Measurements from ENCODE around the gene ELAC2.

ELAC2 gene

DNA sequence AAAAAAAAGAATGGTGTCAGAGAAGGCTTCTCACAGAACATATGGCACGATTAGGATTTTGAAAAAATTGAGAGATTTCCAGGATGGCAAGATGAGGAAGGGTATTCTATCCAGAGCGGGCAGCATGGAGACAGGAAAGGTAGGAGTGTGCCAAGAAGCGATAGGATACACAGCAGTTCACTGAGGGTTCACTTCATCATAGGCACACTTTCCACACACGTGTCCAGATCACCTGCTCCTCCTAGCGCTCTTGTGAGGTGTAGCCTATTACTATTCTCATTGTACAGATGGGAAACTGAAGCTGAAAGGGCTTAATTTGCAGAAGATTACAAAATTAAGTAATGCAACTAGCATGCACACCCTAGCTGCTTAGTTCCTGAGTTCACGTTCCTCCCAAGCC is 6.2 kb upstream of the ELAC2 start:
- DNase-seq (ENCODE audit: low spot score), result no peak

DNA sequence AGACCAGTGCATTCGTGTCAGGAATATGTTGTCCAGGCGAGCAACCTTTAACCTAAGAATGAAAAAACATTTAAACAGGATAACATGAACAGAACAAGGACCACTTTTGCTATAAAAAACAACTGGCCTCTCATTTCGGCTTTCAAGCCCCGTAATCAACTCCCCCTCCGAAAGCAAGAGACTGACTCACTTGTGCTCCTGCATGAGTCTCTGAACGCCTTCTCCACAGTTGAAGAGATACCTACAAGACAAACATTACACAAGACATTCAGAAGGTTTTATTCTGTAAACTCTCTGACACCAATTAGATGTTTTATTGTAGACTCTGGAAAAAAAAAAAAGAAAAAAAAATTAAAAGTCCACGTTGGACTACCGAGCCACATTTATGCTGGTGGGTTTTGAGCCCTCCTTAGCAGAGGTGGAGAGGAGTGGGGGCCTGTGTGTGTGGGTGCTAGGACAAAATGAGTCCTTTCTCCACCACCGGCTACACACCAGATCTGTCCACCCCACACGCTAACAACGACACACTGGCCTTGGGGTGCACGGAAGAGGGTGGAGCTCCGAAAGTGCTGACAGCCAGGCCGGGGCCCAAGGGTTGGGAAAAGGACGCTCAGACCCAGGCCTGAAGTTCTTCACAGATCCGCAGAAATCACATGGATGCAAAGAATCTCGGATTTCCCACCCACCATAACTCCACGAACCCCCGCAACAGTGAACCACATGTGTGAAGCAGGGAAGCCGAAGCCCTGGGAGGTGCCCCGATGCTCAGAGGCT is 759 bp downstream of the ELAC2 start:
- no peak for DNase-seq (ENCODE audit: low spot score)

DNA sequence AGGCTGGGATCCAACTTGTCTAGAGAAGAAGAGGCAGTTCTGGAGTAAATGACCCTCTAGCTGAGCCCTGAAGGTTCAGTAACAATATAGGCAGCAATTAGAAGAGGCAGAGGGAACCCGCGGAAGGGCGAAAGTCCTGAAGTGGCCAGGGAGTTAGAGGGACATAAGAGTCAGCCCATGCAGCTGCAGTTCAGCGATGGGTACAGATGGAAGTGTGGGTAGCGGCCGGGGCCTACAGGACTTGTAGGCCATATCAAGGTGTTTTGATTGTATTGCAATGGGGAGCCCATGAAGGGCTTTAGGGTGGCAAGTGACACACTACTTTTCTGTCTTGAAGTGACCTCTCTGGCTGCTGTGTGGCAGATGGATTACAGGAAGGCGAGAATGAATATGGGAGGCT is 3.0 kb downstream of the ELAC2 start:
- no peak for DNase-seq (ENCODE audit: low spot score)

DNA sequence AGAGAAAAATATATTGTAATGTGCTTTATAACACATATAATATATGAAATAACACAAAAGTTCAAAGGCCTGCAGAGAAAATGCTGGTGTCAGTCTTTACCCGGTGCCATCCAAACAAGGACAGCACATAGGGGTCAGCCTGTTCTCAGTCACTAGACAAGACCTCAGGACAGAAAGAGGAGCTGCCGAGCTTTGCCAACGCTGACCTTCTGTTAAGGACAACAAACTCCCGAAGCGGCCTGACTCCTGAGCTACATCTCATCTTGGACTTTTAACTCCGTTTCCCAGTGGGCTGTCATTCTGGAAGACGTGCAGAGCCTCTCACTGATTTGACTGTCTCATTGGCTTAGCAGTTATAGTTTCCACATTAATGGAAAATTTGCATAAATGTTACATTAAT is 6.9 kb downstream of the ELAC2 start:
- DNase-seq (ENCODE audit: low spot score), result no peak

DNA sequence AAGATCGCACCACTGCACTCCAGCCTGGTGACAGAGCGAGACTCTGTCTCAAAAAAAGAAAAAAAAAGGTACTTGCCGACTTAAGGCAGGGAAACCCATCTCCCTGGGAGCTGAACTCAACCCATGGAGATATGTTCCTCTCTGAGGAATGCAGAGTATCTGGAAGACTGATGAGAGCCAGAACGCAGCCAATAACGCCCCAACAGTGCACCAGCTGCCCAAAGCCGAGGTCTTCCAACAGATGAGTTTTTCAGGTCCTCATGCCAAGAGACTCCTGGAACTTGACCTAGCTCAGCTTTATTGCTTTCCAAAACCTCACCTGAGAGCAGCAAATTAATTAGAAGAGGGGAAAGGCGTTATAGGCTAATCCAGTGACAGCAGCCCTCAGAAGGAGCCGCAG is 9.4 kb downstream of the ELAC2 start:
- no peak for DNase-seq (ENCODE audit: low spot score)

DNA sequence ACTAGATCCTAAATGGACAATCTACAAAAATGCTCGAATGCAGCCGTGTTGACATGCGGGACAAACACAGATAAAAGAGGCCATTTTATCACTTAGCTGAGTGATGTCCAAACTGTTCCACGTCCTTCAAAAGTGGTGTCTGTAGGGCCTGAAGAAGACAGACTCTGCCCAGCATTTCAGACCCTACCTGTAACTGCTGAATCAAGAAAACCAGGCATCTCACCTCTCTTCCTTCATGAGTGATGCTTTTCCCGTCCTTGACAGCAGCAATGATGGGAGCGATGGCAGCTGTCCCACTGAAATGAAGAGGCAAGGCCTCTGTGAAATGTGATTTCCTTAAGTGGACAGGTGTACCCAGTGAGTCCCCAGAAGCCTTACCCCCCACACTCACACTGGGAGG is 12.3 kb downstream of the ELAC2 start:
- DNase-seq (ENCODE audit: low spot score), result no peak

DNA sequence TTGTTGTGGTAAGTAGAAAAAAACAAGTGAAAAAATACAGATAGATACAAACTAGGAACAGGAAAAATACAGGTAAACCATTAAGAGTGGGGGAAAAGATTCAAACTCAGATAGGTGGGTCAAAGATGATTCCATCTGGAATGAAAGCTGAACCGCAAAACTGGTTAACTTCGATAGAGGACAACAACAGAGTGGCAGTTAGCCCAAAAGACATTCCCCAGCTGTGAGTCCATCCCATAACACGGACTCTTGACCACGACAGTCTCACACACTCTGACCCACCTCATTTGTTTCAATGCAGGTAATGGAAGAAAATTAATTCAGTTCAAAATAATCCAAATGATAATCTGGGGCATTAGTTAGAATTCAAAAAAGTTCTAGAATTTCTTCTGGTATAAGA is 13.5 kb downstream of the ELAC2 start:
- DNase-seq (ENCODE audit: low spot score), result no peak

DNA sequence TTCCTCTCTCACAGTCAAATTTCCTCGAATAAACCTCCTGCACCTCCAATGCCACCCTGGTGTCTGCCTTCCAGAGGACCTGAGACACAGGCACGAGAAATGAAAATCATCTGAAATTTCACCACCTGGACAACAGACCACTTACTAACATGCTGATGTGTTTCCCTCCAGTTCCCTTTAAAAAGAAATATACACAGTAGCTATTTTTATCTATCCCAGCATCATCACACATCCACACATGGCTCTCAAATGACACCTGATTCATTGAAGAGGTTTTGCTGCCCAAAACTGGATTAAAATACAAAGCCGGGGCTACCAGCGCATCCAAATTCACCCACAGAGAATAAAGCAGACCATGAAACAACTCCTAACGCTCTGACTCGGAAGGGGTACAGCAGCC is 13.9 kb downstream of the ELAC2 start:
- no peak for DNase-seq (ENCODE audit: low spot score)

DNA sequence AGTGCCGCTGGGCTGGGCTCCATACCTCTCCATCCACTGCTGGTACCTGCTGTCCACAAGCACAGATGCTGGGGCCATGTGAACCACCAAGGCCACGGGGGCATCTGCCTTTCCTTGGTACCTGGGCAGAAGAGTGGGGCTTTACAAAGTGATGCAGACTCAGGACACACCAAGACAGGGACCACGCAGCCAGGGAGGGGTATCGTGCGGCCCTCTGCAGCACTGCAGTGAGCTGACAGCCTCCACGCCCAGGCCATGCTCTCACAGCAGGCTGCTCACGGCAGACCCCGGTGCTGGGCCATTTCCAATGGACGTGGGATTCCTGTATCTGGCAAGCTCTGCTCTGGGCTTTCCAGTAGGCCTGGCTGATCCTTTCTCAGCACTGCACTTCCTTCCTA is 14.4 kb downstream of the ELAC2 start:
- DNase-seq (ENCODE audit: low spot score), result no peak

DNA sequence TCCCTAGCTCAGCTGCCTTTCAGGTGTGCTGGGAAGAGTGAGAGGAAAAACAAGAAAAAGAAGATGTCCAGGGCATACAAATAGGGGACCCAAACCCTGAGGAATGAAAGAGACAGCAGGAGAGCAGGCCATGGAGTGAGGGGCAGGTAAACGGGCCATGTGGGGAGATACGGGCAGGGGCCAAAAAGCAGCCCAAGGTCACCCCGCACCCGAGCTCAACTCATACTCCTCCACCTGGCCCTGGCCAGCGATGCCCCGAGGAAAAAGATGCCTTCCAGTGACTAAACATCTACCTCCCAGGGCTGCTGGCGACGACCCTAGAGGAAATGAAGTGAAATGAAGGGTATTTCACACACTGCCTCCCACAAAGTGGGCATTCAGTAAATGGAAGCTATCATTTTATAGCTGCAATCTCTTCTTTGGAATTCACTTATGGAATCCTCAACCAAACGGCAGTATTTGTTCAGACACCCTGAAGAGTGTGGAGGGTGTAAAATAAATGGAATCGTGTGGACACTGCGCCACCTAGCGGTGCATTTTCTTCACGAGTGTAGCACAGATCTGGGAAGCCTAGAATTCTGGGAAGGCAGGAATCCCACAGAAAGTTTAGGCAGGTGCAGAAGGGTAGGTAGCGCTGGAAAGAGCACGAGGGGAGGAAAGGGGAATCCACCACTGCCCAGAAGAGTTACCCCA is 14.9 kb downstream of the ELAC2 start:
- peak; percentile 25 for DNase-seq (ENCODE audit: low spot score)

DNA sequence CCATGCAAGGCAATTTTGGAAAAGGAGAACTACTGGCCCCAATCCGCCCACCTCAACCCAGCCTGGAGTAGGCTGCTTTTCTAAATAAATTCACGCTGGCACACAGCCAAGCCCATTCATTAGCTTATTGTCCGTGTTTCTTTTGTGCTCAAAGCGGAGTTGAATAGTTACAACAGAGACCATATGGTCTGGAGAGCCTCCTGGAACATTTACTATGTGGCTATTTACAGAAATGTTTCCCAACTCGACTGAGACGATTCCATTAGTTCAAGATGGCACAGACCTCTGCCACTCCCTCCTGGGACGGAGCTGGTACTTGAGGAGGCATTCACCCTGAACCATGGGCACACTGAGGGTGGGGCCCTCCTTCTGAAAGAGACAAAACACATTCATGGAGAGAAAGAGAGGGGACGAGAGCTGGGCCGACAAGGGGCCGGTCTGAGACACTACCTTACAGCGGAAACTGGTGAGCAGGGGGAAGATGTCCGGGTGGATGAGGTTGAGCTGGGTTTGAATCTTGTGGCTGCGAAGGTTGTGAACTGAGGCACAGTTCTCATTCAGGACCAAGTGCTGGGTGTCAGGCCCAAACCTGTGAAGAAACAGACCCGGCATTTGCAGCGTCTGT is 15.7 kb downstream of the ELAC2 start:
- no peak for DNase-seq (ENCODE audit: low spot score)

DNA sequence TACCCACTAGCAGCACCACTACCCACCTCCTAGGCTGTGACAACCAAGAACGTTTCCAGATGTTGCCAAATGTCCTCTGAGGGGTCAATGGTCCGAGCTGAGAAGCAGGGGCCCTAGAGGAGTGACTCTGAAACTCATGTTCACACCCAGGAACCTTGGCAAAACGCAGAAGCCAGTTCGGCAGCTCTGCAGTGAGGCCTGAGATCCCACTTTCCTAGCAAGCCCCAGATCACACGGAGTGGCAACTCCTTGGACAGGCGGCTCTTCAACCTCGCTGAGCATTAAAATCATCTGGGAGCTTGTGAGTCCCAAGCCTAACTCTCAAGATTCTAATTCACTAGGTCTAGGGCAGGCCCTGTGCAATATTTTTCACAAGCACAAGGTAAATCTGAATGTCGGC is 17.3 kb downstream of the ELAC2 start:
- no peak for DNase-seq (ENCODE audit: low spot score)

DNA sequence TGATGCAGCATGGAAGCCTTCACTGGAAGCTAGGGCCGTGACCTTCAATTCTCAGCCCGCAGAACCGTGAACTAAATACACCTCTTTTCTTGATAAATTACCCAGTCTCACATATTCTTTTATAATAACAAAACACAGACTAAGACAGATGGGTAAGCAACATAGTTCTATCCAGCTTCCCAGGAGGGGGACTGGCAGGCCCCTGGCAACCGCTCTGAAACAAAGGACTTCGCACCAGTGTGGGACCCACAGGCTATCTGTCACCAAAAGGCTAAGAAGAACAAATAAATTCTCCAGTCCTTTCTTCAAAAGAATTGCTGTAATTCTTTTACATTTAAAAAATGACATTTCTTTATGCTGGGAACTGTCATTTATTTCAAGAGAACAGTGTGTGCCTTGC is 19.0 kb downstream of the ELAC2 start:
- DNase-seq (ENCODE audit: low spot score), result no peak

DNA sequence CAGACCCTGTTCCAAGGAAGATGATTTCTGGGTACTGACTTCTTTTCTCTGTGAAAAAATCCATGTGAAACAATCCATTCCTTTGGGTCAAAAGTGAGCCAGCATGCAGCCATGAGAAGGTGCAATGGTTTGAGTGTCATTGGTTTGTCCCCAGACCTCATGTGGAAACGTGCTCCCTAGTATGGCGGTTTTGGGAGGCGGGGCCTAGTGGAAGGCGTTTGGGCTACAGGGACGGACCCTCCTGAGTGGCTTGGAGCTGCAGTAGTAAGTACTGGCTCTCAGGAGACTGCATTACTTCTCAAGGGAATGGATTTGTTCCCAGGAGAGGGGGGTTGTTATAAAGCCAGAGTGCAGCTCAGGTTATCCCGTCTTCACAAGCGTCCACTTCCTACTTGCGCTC is 19.4 kb downstream of the ELAC2 start:
- no peak for DNase-seq (ENCODE audit: low spot score)

DNA sequence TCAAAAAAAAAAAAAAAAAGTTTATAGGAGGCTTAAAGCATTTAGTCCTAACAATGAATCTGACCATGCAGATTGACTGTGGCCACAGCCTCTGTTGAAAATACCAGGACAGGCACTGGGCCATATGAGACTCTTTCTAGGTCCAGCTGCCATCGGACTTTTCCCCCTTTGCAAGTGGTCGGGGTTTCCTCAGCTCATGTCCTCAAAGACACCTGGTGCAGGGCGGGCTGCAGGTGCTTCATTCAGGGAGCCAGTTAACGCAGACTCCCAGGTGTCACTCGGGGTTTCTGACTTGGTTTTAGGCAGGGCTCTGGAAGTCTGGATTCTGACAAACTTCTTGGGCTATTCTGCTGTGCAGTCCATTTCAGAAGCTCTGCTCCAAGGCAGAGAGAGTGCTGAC is 20.9 kb downstream of the ELAC2 start:
- no peak for DNase-seq (ENCODE audit: low spot score)

DNA sequence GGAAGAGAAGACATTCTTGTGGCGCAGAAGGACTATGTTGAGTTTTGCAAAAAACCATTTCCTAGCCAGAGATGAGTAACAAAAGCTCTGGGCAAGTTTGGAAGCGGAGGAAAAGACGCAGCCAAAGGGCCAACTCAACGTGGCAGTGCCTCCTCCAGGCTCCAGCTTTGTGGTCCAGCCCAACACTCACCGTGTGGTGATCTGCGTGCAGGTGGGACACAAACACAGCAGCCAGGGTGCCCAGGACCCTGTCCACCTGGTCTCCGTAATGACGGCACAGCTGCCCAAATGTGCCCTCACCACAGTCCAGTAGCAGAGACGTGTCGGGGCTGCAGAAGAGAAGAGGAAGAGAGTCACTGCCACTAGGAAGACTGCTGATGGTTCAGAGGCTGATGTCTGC is 21.5 kb downstream of the ELAC2 start:
- no peak for DNase-seq (ENCODE audit: low spot score)

DNA sequence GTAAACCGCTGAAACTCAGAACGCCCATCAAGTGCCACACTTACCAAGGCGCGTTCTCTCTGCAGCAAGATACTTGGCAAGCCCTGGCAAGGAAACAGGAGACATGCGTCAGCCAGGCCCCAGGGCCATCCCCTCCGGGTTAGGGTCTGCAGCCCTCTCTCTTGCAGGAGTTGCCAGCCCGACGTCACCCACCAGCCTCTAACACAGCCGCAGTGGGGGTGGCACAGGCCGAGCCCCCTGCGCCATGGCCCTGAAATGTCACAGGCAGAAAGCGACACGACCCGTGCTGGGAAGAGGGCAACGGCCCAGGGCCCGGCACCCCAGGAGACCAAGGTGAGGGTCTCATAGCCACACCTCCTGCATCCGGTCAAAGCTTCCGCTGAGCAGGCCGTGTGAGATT is 21.9 kb downstream of the ELAC2 start:
- DNase-seq (ENCODE audit: low spot score), result no peak

DNA sequence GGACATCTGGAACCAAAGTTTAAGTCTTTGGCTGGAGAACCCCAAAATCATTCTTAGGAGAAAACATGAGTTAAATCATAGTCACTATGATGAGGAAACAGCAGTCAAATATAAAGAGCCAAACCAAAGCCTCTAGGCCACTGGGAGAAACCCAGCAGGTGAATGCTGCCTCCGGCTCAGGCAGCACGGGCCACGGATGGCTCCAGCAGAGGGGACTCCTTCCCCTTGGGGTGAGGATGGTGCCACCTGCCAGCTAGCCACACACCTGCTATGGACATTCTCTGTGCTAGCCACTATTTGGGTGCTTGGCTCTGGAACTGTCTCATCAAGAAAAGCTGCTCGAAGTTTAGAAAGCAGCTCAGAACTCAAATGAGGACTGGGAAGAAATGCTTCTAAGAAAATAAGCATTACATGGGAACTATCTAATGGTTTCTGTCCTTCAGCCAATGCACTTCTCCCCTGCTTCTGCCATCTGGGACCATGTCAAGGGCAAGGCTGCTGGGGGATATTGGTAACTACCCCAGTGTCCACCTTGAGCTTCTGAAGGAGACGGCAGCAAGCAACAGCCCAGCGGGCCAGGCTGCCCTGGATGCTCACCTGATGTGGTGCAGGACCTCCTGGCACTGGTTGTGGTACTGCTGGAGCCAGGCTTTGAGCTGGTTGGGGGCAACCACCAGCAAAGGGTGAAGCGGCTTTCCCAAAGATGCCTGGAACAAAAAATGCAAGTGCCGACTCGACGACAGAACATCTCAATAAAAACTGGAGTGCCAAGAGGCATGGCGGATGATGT is 22.5 kb downstream of the ELAC2 start:
- DNase-seq (ENCODE audit: low spot score), result no peak

DNA sequence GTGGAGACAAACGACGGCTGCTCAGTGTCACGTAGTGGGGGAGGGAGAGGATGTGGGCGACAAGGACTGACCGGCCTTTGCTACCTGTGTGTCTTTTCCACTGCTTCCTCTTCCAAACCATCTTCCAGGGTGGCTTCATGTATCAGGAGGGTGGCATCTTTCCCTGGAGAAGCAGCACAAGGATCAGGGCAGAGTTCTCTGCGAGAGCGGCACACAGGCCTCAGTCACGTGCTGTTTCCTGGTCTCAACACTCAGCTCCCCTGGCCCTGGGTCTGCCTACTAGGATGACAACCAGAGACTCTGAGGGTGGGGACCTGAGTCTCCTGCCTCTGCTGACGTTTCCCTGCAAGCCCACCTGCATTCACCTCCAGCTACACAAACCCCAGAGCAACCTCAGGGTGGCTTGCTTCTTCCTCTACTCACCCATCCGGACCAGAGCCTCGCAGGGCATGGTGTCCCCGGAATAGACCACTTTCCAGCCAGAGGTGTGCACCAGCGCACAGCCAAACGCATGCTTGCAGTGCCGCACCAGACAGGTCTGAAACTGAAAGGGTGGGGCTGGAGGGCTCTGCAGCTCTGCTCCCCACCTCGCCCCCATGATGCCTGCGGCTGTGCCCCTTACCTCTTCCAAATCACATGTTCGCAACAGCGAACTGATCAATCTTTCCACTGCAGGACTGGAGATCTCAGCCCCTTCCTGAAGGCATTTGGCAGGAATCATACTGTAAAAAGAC is 23.3 kb downstream of the ELAC2 start:
- DNase-seq (ENCODE audit: low spot score), result no peak

DNA sequence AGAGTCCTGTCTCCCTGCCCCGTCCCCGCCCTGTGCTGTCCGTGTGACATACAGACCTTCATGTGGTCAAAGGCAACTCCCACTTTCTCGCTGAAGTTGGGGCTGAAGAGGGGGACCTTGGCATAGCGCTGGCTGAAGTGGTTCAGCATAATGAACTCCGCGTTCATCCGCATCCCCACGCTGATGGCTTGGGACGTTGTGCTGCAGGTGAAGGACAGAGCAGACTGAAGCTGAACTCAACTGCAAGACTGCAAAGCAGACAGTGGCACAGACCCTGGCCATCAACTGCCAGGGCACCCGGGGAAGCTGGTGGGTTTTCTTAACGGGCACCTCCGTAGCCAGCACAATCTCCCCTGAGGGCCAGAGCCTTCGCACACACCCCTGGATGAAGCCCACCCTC is 24.2 kb downstream of the ELAC2 start:
- DNase-seq (ENCODE audit: low spot score), result no peak

DNA sequence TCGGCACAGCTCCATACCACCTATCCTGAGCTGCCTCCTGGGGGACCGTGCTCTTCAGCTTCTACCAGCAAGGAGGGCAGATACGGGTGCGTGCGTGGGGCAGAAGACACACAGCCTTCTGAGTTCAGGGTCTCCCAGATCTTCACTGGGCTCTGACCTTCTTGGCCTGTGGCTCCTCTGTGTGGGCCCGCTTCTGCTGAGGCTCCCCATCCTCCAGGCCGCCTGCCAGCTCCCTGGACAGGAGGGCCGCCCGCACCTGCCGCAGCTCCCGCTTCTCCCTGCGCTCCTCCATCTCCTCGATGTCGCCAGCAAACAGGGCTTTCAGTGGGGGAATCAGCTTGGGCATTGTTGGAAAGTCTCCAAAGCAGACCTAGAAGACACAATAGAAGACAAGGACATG is 25.2 kb downstream of the ELAC2 start:
- DNase-seq (ENCODE audit: low spot score), result no peak

DNA sequence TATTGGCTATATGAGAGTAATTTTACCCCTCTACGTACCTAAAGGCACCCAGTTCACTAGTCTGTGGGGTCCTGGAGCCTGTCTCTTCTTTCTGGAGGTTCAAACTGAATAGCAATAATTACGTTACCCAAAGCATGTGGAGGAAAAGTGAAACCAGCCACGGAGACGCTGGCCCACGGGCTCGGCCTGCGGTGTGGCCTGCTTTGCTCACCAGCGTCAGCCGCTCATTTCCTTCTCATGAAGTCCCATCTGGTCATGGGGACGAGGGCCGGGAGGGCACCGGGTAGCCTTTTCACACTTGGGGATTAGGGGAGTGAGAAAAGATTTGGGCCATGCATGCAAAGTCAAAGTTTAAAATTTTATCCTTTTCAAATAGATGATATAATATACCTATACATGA is 26.9 kb downstream of the ELAC2 start:
- DNase-seq (ENCODE audit: low spot score), result no peak

All from CD4-positive, alpha-beta T cell treated with Interleukin-6 at 100 ng/mL for 8 hours (primary cell).